AG08395 (cell line): ENCODE results near the gene PCARE.
"Not testable (repeated sequence)": the region's sequence is repeated elsewhere in the genome, so short reads cannot be mapped to it uniquely, and the experiment has no call there.

Experiments
- DNase-seq: peaks from one replicate; pipeline ENCODE4 v3.0.0; 2012; ENCODE audit warnings: mixed read lengths, low spot score

Gene PCARE

DNA sequence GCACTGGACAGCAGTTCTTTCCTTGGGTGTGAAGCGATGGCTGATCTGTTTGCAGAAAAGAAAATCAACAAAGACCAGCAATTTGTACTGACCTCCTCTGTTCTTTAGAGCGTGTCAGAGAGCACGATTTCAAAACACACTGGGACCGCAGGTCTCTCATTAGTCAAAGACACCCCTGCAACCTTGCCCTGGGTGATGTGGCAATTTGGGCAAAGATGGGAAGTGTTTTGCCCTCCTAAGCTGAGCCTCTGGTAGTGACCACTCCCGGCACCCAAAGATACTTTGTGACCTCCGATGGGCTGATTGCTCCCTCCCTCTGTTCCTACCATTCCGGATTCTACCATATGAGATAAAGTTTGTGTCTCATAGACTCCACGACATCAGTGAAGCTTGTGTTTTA is 22.6 kb upstream of the PCARE start:
- no peak for DNase-seq

DNA sequence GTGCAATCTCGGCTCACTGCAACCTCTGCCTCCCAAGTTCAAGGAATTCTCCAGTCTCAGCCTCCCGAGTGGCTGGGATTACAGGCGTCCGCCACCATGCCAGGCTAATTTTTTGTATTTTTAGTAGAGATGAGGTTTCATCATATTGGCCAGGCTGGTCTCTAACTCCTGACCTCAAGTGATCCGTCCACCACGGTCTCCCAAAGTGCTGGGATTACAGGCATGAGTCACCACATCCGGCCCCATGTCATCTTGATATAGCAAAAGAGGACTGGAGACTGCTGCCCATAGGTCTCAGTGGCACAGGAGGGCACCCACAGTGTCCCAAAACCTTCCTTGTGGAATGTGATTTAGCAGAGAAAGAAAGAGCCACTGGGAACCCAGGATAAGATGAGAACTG is 16.0 kb upstream of the PCARE start:
- DNase-seq: not testable (repeated sequence)

DNA sequence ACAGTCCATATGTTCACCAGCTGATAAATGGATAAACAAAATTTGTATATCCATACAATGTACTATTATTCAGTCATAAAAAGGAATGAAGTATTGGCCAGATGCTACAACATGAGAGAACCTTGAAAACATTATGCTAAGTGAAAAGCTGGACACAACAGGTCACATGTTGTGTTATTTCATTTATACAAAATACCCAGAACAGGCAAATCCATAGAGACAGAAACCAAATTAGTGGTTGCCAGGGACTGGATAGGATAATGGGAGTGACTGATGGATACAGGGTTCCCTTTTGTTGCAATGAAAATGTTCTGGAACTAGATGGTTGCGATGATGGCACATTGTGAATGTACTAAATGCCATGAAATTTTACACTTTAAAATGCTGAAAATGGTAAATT is 10.2 kb upstream of the PCARE start:
- no peak for DNase-seq

DNA sequence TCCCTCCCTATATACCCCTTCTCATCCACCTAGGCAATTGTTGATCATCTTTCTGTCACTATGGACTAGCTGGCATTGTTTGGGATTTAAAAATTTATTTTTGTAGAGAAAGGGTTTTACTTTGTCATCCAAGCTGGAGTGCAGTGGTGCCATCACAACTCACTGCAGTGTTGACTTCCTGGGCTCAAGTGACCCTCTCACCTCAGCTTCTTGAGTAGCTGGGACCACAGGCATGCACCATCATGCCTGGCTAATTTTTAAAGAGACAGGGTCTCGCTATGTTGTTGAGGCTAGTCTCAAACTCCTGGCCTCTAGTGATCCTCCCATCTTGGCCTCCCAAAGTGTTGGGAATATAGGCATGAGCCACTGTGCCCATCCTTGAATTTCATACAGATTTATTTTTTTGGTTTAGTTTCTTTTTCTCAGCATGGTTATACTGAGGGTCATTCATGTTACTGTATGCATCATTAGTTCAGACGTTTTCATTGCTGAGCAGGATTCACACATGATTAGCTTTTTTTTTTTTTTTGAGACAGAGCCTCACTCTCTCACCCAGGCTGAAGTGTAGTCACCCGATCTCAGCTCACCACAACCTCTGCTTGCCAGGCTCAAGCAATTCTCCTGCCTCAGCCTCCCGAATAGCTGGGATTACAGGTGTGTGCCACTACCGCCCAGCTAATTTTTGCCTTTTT is 8.6 kb upstream of the PCARE start:
- DNase-seq: no peak

DNA sequence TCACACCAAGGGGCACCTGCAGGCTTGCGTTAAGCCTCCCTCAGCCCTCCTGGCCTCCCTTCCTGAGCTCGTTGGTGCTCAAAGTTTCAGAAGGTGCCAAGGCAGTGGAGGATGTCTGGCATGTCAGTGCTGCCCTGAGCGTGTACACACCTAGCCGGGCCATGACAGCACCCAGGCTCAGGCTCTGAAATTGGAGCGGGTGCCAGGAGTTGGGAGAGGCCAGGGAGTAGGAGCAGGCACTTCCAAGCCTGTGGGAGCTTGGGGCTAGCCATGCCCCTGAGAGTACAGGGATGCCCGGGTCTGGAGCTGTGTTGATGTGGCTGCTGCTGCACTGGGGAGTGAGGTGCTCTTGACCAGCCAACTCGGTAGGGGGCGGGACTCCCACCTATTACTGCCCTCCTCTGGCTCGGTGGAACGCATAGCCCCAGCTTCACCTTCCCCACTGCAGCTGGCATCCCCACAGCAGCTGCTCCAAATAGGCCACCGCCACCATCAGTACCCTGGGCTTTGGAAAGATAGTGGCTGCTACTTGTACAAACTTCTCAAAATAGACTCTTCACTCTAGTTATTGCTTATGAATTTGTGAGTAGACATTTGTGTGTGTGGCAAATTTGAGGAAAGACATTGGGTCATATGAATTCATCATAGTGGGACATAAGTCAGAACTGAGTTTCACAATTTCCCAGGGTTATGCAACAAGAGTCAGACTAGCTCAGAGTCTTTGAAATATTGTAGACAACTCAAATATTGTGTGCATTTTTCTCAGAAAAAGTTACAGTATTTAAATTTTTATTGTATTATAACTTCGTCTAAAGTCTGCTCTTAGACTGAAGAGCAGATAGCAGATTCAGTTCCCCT is 6.8 kb upstream of the PCARE start:
- DNase-seq: no peak

DNA sequence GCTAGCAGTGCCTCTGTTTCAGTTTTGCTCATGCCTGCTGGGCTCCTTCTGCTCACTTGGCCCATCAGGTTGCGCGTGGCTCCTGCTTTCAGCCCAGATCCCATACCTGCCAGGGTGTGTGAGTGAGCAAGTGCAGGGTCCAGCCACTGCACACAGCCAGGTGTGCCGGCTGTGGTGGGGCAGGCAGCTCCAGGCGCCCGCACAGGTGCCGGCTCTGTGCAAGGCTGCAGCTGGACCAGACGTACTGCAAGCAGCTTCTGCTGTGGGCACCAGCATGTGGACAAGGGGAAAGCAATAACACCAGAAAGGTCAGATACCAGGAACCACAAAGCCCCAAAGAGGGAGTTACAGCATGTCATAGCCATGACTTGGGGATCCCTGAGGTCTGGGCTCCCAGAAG is 5.6 kb upstream of the PCARE start:
- DNase-seq: no peak

DNA sequence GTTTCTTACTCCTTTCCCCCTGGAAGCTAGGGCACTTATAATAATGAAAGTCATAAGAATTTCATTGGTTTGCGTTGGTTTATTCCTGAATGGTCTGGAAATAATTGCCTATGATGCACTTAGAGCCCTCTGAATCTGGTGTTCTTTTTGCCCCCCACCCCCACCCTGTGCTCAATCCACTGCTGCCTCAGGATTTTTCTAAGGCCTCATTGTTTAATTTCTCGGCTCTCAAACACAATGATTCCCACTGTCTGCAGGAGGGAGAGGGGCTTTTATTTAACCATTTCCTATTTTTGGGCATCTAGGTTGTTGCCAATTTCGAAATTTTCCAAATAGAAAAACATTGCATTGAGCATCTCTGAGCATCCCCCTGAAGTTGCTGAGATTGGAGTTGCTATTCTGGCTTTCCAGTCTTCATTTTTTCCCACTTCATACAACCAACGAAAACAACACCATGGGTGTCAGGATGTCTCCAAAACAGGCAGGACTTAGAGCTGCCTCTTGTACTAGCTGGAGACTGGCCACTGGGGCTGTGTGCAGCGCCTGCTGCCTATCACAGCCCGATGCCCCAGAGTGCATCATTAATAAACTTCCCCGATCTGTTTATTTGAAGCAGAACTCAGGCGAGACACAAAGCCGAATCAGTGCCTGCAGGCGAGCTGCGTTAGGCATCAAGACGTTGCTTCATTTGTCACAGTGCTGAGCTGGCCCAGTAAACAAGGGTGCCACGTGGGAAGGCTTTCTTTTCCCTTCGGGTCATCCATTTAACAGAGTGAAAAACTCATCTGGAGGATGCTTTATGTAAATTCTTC is 1.8 kb upstream of the PCARE start:
- no peak for DNase-seq

DNA sequence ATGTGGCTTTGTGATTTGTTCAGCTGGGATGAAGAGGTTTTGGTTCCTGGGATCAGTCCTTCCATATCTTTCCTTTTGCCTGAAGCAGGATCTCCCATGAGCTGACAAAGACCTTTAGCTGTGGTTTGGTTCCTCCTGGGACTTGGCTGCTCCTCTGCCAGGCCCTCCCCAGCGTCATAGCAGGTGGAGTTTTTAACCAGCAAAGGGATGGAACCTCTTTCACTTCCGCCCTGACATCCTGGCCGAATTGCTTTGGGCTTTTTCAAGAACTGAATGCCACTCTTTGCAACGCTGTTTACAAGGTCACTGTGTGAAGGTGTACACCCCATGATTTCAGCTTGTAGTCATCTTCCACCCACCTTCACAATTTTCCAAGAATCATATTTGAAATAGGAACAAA is 390 bp downstream of the PCARE start:
- DNase-seq: no peak

DNA sequence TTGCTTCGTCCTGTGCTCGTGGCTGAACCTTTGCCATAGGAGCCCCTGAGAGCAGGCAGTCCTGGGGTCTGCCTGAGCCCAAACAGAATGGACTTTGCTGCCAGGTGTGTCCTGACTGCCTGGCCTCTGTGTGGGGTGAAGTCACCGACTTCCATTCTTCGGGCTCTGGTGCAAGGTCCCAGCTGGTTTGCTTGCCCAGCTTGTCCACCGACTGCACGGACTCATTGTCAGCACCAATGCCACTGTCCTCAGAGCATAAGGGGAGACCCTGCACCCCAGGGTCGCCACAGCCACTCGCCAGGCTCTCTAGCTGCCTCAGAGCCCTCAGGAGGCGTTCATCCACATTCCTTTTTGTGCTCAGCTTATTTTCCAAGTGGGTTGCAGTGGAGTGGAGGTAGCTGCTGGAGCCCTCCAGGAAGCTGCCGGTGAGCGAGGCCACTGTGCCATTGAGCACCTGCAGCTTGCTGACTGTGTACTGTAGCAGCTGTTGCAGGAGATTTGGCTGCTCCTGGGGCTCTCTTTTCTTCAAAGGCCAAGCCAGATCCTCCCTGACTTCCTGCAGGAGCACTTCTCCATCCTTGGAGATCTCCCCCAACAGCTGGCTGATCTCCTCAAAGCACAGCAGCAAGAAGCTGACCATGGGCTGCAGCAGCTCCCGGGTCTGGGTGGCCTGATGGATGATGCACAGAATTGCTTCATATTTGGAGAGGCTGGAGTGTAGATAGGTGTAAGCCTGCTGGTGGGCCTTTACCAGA is 1.2 kb downstream of the PCARE start:
- no peak for DNase-seq

DNA sequence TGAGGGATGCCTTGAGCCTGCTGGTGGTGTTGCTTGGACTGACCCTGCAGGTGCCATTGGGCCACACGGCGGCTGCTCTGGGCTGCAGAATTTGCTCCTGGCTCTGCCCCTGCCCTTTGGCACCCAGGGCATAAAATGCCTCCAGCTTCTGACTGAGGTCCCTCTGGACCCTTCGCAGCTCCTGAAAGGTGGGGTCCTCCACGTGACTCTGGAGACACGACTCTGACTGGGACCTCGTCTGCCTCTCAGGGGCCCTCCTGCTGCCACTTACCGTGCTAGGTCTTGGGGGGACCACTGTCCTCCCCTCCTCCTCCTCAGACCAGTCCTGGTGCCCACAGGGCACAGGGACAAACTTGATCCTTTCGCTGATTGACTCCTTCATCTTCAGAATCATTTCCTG is 2.1 kb downstream of the PCARE start:
- no peak for DNase-seq

DNA sequence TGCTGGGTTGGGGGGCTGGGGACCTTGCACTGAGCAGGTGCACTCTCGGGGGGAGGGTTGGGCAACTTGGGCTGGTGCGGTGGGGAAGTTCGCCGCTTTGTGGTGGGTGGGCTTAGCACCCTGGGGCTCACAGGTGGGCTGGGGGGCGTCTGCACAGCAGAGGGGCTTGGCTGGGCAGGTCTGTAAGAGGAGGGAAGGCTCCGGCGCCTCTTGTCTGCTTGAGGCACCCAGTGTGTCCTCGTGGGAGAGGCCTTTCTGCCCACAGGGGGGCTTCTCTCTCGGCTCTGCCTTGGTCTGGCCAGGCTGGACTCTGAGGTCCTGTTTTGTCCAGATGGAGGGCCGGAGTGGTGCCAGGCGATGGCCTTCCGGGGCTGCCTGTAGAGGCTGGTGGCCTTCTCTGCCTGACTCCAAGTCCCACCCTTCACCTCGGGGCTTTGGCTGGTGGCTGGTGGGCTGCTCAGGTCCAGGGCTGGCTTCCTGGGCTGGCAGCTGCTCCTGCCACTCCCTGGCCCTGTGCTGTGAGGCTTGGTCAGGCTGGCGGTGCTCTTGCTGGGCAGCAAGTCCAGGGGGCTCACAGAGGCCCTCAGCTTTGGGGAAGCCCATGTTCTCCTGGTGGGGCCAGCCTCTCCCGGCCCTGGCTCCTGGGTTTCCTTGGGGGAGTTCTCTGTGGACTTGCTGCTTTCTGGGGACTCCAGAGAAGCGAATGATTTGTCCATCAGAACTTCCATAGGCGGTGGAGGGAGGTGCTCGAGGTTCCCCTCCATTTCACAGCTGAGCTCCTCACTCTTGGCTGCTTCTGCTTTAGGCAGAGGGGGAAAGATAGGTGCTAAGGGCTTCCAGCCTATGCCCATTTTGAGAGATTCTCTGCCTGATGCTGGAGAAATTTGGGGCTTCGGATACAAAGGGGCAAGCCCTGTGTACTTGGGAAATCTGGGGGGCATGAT is 3.0 kb downstream of the PCARE start:
- no peak for DNase-seq

DNA sequence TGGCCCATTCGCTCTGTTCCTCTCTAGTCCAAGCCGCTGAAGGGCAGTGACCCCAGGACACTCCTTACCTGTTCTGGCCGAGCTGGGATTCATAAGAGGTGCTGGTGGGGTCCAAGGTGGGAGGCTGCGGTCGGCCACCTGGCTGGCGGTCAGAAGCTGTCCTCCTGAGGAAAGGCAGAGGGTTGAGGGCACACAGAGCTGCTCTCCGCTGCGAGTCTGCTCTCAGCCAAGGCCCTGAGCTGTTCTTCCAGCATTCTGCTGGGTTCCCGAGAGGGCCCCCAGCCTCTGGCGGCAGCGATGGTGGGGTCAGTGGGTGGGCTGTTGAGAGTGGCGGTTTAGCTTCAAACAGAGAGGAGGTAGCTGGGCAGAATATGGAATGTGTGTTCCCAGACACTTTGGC is 3.8 kb downstream of the PCARE start:
- no peak for DNase-seq

DNA sequence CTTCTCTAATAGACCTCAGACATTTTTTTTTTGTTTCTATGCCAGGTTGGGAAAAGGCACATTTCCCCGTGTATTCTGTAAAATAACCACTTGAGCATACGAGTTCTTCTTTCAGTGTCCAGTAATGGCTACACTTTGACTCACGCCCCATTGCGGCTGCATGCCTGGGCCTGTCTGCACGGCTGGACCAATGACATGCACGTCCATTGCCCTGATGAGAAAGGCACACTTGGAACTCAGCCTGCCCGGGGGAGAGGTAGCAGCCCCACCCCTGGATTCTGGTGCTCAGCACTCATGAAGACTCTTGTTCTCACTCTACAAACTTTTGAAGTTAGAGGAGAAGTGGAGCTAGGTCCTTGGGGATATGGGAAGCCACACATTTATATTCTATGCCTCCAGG is 5.8 kb downstream of the PCARE start:
- no peak for DNase-seq

DNA sequence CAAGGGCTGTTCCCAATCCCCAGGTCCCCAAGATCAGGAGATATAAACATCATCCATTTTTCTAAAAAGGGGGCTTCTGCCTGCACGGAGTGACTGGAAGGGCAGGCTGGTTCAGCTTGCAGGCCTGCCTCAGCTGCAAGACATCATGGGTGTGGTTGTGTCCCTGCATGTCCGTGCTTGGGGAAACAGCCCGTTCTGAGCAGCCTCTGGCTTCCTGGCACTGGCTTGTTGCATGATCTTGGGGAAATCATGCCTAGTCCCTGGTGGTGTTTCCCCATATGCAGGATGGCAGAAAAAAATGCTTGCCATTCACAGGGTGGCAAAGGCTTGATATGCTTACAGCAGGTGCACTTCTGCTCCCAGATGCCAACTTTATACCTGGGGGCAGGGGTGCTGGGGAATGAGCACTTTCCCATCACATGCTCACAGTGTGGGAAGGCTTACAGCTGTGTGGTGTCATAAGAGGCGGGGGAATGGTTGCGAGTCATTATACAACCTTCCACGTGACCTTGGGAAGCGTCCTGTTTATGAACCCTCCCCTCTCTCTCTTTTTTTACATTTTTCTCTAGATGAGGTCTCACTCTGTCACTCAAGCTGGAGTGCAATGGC is 7.2 kb downstream of the PCARE start:
- DNase-seq: no peak

DNA sequence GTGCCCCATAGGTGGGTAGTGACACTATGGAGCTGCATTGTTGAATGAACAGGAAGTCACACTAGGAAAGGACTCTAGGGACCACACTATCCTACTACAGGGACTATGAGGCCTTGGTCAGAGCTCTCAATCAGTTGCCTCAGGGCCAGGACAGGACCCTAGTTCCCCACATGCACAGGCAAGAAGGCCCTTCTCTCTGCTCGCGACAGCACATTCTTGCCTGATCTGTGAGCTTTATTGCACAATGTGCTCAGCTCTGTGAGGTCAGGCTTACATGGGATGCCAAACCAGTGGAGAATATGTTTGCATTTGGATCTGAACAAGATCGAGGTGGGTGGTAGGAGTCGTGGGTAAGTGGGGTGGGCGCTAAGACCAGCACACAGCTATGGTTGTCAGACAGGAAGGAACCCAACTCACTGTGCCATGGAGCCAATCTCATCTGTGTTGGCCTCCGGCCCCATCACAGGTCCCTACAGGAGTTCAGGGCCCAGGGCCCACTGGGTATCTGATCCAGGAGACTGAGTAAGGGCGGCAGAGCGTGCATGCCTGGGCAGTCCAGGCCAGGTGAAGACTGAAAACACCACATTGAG is 8.0 kb downstream of the PCARE start:
- DNase-seq: peak; percentile 38

DNA sequence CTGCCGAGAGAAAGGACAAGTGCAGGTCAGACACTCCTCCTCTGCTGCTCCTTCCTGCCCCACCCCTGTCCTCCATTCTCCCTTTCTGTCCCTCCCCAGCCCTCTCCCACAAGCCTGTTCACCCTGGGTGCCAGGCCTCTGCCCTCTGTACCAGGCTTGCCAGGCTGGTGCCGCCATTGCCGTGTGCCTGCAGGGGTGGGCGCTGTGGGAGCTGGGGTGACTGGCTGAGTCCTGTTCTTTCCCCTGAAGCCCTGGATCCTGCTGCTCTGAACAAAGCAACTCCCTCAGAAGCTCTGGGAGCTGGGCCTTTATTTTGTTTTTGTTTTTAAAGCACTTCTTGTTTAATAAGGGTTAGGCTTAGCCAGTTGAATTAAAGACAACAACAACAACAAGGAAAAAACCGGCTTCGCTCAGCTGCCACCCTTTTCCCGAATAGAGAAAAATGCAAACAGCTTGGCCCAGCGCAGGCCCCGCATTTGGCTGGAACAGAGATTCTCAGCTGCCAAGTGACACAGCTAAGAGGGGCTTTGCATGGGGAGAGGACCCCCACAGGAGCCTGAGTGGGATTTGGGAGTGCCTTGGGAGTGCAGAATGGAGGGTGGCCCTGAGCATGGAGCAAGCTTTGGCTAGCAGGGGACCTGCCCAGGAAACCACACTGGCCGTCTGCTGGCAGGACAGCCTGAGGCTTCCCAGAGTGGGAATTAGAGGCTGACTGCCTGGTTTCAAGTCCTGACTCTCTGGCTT is 9.1 kb downstream of the PCARE start:
- DNase-seq: no peak

DNA sequence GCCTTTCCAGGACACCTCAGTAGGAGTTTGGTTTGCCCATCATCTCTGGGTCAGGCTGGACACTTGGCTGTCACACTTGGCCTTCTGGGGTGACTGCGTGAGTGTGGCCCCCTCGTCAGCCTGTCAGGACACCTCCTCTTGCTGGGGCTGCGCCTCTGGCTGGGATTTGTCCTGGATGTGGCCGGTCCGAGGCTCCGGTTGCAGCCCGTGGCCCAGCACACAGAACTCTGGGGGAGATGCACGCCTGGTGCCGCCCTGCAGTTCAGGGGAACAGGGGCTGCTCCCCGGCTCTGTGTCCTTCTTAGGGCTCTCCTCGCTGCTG is 9.6 kb downstream of the PCARE start:
- no peak for DNase-seq

DNA sequence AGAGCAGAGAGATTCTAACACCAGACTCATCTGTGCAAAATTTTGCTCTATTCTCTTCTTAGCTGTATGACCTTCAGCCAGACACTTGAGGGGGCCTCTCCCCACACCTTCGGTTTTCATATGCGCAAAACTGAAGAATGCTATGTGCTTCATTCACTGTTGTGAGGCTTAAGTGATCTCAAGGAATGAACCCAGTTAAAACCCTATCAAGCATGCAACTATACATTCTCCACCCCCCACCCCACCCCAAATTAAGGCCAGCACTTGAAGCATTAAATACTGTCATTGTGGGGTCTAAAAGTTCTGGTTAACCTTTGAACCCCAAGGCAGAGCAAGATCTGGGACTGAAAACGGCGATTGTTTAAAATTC is 10.0 kb downstream of the PCARE start:
- no peak for DNase-seq

DNA sequence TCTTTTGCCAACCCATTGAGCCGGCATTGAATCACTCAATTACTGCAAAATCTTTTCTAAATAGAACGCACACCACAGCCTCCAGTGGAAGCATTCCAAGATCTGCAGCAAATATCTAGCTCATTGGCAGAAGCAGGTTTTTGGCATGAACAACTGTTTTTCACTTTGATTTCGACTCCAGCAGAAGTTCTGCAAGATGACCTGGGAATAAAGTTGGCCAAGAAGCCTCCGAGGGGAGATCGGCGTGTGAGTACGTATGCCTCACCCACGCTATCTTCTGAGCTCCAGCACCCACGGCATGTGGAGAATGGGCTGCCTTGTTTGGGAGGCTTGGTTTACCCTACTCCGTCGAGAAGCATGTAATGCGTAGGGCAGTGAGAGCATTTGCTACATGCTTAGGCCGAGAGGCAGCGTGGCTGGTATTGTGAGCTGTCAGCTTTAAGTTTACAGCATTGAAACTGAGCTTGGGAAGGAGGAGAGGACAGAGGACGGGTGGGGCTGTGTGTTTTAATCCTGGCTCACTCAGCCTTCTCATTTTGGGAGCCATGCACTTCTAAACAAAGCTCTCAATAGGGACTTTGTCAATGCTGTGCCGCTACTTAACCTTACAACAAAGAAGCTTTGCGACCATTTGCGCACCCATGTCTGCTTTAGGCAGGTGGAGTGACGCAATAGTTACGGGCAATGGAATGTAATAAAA is 10.5 kb downstream of the PCARE start:
- DNase-seq: peak; percentile 61
